Endometrial microvascular endothelial cells (primary cell): ENCODE data around the gene FCER1G. TPM values are rescaled to one million over a fixed set of nuclear protein-coding genes. Genes with fewer than 3 reads are reported as not detected.

ENCODE experiments used
- in situ Hi-C: cut with HindIII; loops from 2 replicates; pipeline ENCODE4 v1.10.0; 2017; ENCODE audit warnings: low sequenced_read_pairs, low pct_unique_long_range_greater_than_20kb; ENCODE audit errors: inconsistent ontology term
- total RNA-seq: library from RNA; depleted of rRNA; stranded (reverse); fragments of >200 nt; gene quantifications from one replicate; pipeline ENCODE4 v1.2.3, GENCODE V29; 2015; ENCODE audit errors: inconsistent ontology term

Gene FCER1G
- total RNA-seq, result not detected

DNA sequence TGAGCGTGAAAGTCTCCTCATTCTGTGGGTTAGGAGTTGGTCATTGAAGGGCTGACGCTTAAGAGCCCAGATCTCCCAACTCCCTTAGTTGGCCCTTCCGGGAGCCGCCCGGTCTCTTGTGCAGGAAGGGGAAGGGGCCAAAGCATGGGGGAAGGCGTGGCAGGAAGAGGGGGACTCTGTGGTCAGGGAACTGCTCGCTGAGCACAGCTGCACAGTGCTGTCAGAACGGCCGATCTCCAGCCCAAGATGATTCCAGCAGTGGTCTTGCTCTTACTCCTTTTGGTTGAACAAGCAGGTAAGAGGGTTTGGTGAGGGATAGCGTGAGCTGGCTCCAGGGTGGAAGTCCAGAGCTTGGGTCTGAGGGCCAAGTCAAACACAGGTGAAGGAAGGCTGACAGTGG, at the start of gene FCER1G:
Gene FCER1G, plus strand, starts transcription at position 220 of the 400 bp plus-strand sequence. Its CDS starts 27 bp downstream, at position 247.
- in situ Hi-C loops, result loop anchor here (25.0 kb wide), 1 partner anchor 147 kb away; the partner anchor contains the start of gene CFAP126

DNA sequence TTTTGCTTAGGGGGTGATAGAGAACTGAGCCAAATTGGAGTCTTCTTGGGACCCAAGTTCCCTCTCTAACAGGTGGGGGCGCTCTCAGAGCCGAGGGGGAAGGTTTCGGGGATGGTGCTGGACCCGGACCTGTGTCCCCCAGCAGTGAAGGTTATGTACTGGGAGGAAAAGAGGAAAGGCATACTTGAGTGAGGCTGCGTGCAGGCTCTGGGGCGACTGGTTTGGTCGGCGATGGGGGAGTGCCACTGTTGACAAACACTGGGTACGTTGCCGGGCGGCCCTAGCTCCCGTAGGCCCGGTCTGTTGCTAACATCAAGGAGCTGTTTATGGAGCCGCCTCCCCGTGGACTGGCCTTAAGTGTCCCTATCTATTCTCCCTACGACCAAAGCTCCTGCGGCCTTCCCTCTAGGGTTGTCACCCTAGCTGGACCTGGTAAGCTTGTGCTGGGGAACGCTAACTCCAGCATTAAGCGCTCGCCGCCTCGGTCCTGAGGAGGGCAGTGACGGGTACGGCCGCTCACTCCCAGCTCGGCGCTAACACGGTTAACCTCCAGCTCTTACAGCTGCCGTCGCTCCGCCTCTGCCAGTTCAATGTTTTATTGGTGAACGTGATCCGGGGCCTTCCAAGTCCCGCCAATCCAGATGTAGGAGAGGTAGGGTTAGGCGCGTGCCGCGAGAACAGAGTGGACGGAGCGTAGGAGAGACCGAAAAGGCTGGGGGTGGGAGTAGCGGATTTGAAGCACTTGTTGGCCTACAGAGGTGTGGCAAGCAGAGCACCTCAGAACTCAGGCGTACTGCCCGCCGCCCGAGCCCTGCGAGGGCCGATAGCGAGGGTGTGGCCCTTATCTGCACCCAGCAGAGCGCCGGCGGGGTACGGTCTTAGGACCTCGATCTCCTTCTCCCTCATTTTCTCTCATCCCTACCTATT, 49.1 kb upstream of the FCER1G start, which contains the start of gene PPOX:
Gene PPOX, plus strand, starts transcription at position 685 of the 927 bp plus-strand sequence. CDS start 422 bp downstream, outside the sequence.
- in situ Hi-C loops, result no loop called here

DNA sequence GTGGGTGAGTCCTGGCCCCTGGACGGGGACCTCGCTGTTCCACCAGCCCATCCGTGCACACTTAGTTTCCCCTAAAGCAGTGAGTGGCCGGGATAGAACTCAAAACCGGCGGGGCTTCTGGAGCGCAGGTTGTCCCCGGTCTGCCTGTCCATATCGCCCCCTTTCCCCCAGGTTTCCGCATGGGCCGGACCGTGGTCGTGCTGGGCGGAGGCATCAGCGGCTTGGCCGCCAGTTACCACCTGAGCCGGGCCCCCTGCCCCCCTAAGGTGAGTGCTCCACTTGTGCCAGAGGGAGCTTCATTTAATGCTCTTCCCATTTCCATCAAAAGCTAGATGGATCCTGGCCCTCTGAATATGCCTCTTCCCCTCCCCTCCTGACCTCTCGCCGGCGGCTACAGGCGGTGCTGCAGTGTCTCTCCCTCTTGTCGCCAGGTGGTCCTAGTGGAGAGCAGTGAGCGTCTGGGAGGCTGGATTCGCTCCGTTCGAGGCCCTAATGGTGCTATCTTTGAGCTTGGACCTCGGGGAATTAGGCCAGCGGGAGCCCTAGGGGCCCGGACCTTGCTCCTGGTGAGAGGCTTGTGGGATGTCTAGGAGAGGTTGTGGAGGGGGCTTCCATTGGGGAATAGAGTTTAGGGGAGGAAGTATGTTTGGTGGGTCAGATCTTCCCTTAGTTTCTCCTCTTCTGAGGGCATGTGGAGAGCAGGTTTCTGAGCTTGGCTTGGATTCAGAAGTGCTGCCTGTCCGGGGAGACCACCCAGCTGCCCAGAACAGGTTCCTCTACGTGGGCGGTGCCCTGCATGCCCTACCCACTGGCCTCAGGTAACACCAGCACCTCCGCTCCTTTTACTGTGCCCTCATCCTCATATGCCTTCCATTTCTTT, 48.2 kb upstream of the FCER1G start:
- in situ Hi-C loops, result no loop called here

DNA sequence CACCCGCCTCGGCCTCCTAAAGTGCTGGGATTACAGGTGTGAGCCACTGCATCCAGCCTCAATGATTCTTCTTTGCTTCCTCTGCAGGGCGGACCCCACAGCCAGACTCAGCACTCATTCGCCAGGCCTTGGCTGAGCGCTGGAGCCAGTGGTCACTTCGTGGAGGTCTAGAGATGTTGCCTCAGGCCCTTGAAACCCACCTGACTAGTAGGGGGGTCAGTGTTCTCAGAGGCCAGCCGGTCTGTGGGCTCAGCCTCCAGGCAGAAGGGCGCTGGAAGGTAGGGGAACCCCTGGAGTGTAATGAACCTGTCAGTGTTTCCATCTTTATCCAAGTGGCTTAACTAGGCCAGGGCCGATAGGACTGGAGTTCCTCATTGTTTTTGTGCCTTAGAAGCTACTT, 46.2 kb upstream of the FCER1G start:
- in situ Hi-C loops, result no loop called here

DNA sequence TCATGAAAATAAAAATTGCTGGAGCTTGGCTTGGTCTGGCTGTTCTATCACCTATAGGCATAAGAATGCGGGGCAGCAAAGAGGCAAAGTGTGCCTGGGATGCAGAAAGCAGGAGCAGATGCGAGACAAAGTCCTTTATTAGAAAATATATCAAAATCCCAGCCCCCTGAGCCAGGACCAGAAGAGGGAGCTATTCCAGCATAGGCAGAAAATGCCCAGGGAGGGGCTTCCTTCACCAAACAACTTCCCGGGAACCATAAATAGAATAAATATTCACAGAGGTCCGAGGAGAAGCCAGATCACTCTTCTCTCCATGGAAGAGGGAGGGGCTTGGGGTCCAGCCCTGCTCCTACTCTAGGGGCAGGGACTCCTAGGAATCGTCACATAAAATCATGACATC, 43.9 kb upstream of the FCER1G start:
- in situ Hi-C loops, result no loop called here

DNA sequence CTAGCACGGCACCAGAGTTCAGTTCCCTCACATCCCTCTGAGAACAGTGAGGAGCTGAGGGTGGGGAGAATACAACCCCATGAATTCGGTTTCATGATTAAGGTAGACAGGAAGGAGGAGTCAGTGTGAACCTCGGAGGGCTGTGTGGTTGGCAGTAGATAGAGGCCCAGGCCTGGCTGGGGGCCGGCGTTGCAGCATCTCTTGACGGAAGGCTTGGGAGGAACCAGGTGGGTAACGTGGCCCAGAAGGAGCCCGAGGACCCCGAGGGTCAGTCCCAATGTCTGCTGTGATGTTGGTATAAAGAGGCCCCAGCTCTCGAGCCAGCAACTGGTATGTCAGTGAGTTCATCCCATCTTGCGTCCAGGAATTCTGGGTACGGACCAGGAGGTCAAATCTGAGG, 43.4 kb upstream of the FCER1G start:
- in situ Hi-C loops, result no loop called here

DNA sequence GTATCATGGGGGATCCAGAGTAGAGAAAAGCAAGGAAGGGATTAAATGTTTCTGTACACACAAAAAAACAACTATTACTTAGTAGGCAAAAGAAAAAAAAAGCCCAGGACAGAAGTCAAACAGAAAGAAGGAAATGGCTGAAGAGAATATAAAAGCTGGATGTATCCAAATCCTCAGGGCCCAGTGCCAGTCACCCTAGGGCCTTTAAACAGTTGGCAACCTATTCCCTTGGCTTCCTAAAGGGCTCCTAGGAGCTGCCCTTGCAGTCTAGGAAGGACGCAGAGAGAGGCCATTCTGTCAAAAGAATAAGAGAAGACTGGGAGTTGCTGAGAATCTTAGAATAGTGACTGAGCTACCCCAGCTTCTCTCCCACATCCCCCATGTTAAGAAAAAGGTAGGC, 42.7 kb upstream of the FCER1G start:
- in situ Hi-C loops, result no loop called here

DNA sequence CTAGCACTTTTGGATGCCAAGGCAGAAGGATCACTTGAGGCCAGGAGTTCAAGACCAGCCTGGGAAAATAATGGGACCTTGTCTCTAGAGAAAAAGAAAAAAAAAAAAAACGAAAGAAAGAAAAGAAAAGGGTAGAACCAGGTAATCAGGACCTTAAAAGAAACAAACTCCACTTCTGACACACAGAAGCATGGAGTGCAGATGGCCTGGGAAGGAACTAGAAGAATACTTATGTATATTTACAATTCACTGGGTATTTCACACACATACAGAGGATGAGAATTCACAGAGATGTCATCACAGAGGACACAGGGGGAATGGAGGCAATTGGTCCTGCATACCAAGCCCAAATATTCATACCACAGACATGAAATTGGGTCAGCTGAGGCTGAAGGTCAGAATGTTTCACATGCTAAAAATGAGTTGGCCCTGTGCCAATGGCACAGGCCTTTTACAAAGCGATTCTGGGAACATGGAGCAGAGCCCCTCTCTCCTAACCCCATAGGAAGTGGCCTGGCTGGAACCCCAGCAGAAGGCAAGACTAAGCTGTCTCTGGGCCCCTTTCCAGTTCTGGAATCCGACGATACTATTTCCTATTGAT, 42.2 kb upstream of the FCER1G start:
- in situ Hi-C loops, result no loop called here

DNA sequence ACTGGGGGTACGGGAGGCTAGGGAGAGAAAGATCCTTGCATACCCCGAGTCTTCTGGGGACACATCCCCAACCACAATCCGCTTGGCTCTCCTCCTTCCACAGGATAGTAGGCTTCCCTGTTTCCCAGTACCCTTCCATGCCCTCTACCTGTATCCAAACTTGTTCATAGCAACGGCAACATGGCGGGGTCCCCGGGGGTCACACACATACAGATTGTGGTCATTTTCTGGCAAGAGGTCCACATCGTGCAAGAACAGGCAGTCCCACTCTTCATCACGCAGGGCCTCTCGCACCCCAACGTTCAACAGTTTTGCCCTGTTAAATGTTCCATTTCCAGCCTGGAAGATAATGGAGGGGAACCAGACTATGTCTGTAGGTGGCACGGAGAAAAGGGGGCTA, 41.4 kb upstream of the FCER1G start:
- in situ Hi-C loops, result no loop called here

DNA sequence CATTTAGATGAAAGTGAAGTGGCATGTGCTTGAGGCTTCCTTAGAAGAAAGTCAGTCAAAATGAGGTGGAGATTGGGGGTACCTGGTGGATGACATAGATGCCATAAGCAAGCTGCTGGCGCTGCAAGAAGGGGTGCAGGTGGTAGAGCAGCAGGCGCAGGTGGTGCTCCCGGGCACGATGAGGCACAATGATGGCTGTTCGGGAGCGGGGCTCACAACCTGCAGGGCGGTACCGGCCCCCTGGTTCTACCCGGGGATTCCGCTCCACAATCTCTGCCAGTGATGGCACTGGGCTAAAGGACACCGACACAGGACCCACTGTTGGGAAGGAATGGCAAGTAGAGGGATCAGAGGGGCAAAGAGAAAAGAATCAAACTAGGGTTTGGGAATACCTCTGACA, 40.2 kb upstream of the FCER1G start:
- in situ Hi-C loops, result no loop called here

DNA sequence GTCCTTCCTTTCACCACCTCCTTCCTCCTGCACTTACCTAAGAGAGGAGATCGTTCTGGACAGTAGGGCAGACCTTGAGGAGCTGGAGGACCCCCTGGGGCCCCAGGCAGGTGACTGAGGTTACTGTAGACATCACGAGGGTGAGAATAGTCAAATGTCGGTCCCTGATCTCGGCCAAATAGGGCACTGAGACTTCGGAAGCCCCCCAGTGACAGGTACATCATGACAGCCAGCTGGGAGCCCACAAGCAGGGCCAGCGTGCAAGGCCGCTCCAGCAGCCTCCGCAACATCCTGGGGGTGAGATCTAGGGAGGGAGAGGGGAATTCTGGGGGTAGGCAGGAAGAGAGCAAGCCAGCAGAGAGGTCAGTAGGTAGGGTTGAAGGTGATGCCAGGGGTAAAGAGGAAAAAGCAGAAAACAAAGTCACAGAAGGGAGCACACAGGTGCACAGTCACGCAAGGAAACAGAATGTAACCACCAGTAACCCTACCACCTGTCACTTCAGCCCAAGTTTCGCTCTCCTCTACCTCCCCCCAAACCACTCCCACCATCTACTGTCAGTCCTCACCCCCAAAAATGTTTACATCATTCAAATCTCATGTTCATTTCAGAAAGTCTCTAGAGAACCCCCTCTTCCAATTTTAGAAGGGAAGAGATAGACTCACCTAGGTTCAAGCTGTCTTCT, 39.2 kb upstream of the FCER1G start:
- in situ Hi-C loops, result no loop called here

DNA sequence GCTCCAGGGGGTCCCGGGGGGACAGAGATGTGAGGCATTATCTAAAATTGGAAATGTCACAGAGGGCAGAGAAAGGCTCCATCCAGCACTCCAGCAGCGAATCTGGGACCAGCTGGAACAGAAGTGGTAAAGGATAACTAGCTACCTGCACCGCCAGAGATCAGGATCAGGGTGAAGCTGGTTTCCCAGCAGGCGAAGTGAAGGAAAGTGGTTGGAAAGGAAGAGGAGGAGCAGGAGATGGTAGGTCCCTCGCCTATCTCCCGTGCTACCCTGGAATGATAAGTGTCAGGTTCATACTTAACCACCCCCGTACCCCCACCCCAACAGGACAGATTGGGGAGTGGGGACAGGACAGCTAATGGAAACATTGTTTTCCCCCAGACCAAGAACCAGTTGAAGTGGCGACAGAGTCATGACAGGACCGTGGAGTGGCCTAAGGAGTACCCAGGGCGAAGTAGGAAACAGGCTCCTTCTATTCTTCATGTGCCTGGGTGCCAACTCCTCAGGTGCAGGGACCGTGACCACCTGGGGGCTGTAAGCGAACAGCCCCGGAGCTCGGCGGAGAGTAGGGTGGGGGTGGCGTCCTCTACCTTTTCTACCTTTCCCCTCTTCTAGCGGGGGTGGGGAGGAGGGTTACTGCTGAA, 38.5 kb upstream of the FCER1G start:
- in situ Hi-C loops, result no loop called here

DNA sequence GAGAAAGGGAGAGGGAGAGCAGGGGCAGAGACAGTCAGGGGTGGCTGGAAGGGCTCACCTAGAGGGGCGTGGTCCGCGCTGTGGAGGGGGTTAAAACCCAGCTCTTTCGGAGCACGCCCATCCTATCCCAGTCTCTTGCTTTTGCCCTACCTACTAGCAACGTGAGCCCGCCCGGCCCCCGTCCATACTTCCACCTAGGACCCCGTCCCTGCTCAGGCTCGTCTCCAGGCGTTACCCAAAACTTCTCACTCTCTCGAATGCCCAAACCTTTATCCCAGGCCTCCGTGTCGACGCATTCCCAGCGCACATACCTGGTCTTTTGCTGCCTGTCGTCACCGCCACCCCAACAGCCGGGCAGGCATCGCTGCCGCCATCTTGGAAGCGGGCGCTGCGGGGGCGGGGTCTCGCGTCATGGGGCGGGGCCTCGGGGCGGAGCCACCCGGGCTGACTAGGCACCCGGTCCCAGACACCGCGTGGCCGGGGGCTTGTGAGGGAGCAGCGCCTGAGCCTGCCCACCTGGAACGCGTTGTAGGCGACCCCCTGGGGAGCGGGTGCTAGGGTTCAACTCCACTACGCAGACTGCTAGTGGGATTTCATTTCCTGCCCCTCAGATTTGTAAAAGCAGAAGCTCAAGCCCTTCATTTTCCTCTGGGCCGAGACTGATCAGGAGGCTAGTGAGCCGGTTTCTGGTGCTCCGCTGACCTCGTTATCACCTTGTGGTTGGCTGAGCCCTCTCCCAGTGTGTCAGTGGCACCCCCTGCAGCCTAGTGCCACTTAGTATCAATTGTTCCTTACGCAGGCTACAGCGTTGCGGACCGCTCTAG, 37.8 kb upstream of the FCER1G start, which contains the start of gene B4GALT3:
Gene B4GALT3, minus strand, starts transcription at position 396 of the 824 bp plus-strand sequence. CDS start 1,447 bp downstream, outside the sequence.
- in situ Hi-C loops, result no loop called here

DNA sequence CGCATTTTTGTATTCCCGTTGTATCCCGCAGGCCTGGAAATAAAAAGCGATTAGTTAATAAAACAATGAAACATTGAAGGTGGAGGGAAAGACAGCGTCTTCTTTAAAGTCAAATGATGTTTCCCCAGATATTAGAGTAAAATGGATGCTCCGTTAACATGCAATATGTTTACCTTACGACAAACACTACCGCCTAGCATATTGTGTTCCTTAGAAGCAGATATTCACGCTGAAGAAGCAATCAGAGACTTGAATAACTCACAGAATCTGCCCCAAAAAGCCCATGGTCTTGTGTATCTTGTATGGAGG, 37.2 kb upstream of the FCER1G start:
- in situ Hi-C loops, result no loop called here

DNA sequence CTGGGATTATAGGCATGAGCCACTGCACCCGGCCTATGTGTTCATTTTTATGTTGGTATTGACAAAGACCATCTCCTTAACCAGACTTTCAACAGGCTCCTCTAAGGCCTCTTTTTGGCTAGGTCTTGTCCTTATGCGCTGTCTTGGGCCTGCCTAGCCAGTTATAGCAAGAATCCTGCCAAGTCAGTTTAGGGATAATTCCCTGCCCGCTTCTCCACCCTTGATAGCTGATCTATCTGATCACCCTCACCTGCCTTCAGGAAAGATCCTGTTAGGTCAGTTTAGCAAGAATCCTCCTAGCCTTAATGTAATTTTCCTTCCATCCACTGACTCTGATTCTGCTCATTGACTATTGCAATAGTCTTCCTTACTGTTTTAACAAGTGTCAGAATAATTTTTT, 35.4 kb upstream of the FCER1G start:
- in situ Hi-C loops, result no loop called here

DNA sequence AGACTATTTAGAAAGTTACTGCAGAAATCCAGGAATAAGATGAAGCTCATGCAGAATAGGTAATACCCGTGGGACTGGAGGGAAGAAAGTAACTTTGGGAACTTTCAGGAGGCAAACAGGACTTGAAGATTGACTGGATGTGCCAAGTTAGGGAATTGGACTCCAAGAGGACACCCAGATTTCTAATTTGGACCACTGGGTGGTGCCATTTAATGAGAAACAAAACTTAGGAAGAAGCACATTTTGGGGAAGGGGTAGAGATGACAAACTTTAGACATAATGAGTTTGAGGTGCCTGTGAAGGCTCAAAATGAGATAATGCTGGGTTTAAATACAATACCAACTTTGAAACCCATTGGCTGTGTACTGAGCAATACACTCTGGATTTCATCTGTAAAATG, 34.5 kb upstream of the FCER1G start:
- in situ Hi-C loops, result no loop called here

DNA sequence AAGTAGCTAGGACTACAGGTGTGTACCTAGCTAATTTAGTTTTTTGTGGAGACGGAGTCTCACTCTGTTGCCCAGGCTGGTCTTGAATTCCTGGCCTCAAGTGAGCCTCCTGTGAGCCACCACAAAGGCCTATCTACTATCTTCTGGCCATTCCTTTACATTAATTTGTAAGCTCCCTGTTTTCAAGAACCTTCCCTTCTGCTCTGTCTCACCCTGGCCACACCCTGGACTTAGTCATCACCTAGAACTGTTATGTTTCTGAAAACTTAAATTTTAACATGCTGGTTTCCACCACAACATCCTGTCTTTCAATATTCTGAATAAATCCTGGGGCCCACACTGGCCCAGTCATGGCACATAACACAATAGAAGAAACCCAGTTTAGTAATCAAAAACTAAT, 32.9 kb upstream of the FCER1G start:
- in situ Hi-C loops, result no loop called here
